ENCODE data around the gene DIDO1.

DNA sequence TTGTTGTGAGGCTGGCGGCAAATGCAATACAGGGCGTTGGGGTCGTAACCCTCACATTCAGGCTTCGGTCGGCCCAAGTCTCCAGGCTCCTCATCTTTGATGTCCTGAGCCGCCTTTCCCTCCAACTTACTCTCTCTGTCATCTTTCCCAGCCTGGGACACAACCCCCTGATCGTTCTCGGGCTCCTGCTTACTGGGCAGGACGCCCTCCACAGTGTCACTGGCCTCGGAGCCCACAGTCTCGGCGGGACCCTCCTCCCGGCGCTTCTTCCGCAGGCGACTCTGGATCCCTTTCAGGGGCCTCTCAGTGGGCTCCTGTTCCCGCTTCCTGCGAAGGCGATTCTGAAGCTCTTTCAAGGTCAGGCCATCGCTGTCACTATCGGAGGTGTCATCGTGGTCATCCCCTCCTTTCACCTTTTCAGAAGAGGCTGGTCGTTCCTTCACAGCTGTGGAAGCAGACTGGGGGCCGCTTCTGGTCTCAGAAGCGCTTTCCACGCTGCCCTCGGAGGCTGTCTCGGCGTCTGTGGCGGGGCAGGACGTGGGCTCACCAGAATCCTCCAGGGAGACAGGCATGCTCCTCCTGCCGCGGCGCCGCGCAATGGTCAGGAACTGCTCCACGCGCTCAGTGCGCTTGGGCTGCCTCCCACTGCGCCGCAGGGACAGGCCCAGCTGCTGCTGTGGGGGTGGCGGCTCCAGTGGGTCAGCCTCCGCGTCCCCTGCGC lies 15.4 kb downstream of the DIDO1 start:
- TF ChIP-seq, protein P1, sequence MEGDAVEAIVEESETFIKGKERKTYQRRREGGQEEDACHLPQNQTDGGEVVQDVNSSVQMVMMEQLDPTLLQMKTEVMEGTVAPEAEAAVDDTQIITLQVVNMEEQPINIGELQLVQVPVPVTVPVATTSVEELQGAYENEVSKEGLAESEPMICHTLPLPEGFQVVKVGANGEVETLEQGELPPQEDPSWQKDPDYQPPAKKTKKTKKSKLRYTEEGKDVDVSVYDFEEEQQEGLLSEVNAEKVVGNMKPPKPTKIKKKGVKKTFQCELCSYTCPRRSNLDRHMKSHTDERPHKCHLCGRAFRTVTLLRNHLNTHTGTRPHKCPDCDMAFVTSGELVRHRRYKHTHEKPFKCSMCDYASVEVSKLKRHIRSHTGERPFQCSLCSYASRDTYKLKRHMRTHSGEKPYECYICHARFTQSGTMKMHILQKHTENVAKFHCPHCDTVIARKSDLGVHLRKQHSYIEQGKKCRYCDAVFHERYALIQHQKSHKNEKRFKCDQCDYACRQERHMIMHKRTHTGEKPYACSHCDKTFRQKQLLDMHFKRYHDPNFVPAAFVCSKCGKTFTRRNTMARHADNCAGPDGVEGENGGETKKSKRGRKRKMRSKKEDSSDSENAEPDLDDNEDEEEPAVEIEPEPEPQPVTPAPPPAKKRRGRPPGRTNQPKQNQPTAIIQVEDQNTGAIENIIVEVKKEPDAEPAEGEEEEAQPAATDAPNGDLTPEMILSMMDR (IDR thresholded peaks at IDR 0.05) = no peak
- no peak for TF ChIP-seq POLR2A (IDR thresholded peaks at IDR 0.05)

Measured in lower leg skin (tissue), 3 donors.